Karpas-422 (cell line): ENCODE results near the gene MBD6. TPM values are rescaled to one million over a fixed set of nuclear protein-coding genes. Genes with fewer than 3 reads are reported as not detected.

ENCODE experiments used
- DNase-seq: peaks from one replicate; pipeline ENCODE4 v3.0.0-alpha.2; 2015
- H2AFZ ChIP-seq: fragments of 200-600 bp; sonication (generic); 2 replicates; pipeline ENCODE4 v1.6.1; 2014; ENCODE audit warnings: antibody characterized with exemption, low read length, mixed read lengths
- H3K27ac ChIP-seq: fragments of 200-600 bp; sonication (generic); 2 replicates; pipeline ENCODE4 v1.5.1; 2014; ENCODE audit warnings: mild to moderate bottlenecking, low read length, moderate library complexity
- H3K27me3 ChIP-seq: fragments of 200-600 bp; sonication (generic); 2 replicates; pipeline ENCODE4 v1.6.1; 2014; ENCODE audit warnings: low read length, mixed read lengths
- H3K36me3 ChIP-seq: fragments of 200-600 bp; sonication (generic); 2 replicates; pipeline ENCODE4 v1.6.1; 2014; ENCODE audit warnings: low read length, mixed read lengths; ENCODE audit not compliant: insufficient read depth
- H3K4me1 ChIP-seq: fragments of 200-600 bp; sonication (generic); 2 replicates; pipeline ENCODE4 v1.6.1; 2014; ENCODE audit warnings: mild to moderate bottlenecking, low read length, mixed read lengths
- H3K4me2 ChIP-seq: fragments of 200-600 bp; sonication (generic); 2 replicates; pipeline ENCODE4 v1.6.1; 2014; ENCODE audit warnings: low read length, low read depth, mild to moderate bottlenecking; ENCODE audit not compliant: poor library complexity, severe bottlenecking
- H3K4me3 ChIP-seq: fragments of 200-600 bp; sonication (generic); 2 replicates; pipeline ENCODE4 v1.5.1; 2014; ENCODE audit warnings: mild to moderate bottlenecking, antibody characterized with exemption, low read length, mixed read lengths
- H3K79me2 ChIP-seq: fragments of 200-600 bp; sonication (generic); 2 replicates; pipeline ENCODE4 v1.6.1; 2014; ENCODE audit warnings: mild to moderate bottlenecking, low read length, mixed read lengths
- H3K9ac ChIP-seq: fragments of 200-600 bp; sonication (generic); 2 replicates; pipeline ENCODE4 v1.6.0; 2014; ENCODE audit warnings: low read length
- H3K9me2 ChIP-seq: fragments of 200-600 bp; sonication (generic), shearing (Covaris generic); replicated peaks from 2 replicates; pipeline ENCODE4 v1.6.0; 2014; ENCODE audit warnings: mild to moderate bottlenecking, low read length, moderate library complexity; ENCODE audit not compliant: insufficient read depth
- H3K9me3 ChIP-seq: fragments of 300-700, 200-600 bp; sonication (generic); 2 replicates; pipeline ENCODE4 v1.6.1; 2014; ENCODE audit warnings: low read length, mixed read lengths
- H4K20me1 ChIP-seq: fragments of 200-600 bp; sonication (generic); 2 replicates; pipeline ENCODE4 v1.6.1; 2014; ENCODE audit warnings: mild to moderate bottlenecking, antibody characterized with exemption, low read length, low read depth; ENCODE audit not compliant: insufficient read depth
- total RNA-seq: library from RNA; depleted of rRNA; stranded (reverse); fragments of >200 nt; shearing (Covaris generic); gene quantifications from 2 replicates; pipeline ENCODE4 v1.2.3, GENCODE V29; 2014; ENCODE audit warnings: low replicate concordance

Gene MBD6
- total RNA-seq, 1 experiment from 2014 or later, result 23.5 TPM

- DNase-seq, result no peak
- H2AFZ ChIP-seq, result no peak overlapping the region
- peaks cover 25% of the 10 kb centered on the region for H3K36me3 ChIP-seq
- 0 out of 2 replicates have a peak overlapping the region, but pooled peaks have one; percentile 9 for H3K9ac ChIP-seq
- no peak overlapping the region for H3K4me3 ChIP-seq
- no peak overlapping the region for H3K4me2 ChIP-seq
- H3K9me2 ChIP-seq, result no peaks in the 10 kb centered on the region
- no peaks in the 10 kb centered on the region for H3K9me3 ChIP-seq
- no peaks in the 10 kb centered on the region for H3K27me3 ChIP-seq
- H3K79me2 ChIP-seq, result peaks cover 29% of the 10 kb centered on the region
- H4K20me1 ChIP-seq, result 0 out of 2 replicates have a peak, but pooled peaks cover 11% of the 10 kb centered on the region
- H3K27ac ChIP-seq, result no peak overlapping the region
- peaks cover 30% of the 10 kb centered on the region for H3K4me1 ChIP-seq
Observed at GRCh38 chr12:57526477-57527126, 4.0 kb downstream of the MBD6 start.

DNA sequence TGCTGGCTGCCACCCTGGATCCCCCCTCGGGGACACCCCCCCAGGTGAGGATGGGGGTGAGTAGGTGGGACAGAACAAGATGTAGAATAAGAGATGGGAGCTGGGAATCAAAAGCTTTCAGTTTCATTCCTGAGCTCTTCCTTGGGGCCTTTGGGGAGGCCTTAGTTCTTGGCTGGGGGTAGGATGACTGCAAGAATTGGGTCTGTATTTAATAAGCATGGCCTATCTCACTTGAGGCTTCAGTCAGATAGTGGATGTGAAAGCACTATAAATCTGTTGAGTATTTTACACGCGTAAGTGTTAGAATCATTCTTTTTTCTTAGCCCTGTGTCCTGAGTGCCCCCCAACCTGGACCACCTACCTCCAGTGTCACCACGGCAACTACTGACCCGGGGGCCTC, 4.6 kb downstream of the MBD6 start:
- Histone ChIP-seq H4K20me1 (0 out of 2 replicates have a peak, but pooled peaks cover 11% of the 10 kb centered on the region), H3K27ac (no peak overlapping the region), H3K79me2 (peaks cover 29% of the 10 kb centered on the region), H3K4me1 (peaks cover 24% of the 10 kb centered on the region), H3K9ac (0 out of 2 replicates have a peak overlapping the region, but pooled peaks have one; percentile 9), H3K27me3 (no peaks in the 10 kb centered on the region), H3K4me2 (no peak overlapping the region), H3K36me3 (peaks cover 25% of the 10 kb centered on the region), H3K9me3 (no peaks in the 10 kb centered on the region), H3K9me2 (no peaks in the 10 kb centered on the region), H2AFZ (no peak overlapping the region), H3K4me3 (no peak overlapping the region)
- DNase-seq, result no peak

GRCh38 chr12:57528176-57528575, 5.6 kb downstream of the MBD6 start:
- Histone ChIP-seq H2AFZ (no peak overlapping the region), H3K4me1 (peaks cover 23% of the 10 kb centered on the region), H3K79me2 (peaks cover 27% of the 10 kb centered on the region), H4K20me1 (0 out of 2 replicates have a peak, but pooled peaks cover 10% of the 10 kb centered on the region), H3K4me3 (no peak overlapping the region), H3K27ac (no peak overlapping the region), H3K27me3 (no peaks in the 10 kb centered on the region), H3K4me2 (no peak overlapping the region), H3K9ac (no peak overlapping the region), H3K9me3 (no peaks in the 10 kb centered on the region), H3K36me3 (peaks cover 25% of the 10 kb centered on the region), H3K9me2 (no peaks in the 10 kb centered on the region)
- no peak for DNase-seq

DNA sequence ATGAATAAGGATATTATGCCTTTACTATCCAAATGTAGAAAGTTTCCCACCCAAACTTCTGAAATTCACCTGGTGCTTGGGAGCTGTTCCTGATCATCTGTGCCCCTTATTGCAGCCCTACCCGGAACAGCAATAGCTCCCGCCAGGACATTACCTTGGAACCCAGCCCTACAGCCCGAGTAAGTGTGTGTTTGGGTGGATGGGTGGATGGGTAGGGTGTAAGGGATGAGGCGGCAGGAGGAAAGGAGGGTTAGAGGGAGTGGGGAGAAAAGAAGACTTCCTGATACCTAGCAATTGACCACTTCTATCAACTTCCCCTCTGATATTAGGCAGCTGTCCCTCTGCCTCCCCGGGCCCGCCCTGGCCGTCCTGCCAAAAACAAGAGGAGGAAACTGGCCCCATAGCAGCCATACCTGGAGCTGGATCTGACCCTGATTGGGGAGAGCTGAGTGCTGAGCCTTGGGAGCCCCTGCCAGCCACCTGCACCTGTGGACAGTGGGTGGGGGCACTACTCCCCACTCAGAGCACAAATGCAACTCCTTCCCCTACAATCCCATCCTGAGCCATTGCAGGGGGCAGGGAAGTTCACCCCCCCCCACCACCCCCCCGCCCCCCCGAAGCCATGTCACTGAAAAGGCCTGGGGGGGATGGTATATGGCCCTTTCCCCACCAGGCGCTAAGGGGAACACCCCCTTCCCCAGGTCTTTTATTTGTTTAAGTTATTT, 6.4 kb downstream of the MBD6 start:
- Histone ChIP-seq H3K9me2 (no peaks in the 10 kb centered on the region), H3K36me3 (peaks cover 27% of the 10 kb centered on the region), H3K9ac (no peak overlapping the region), H4K20me1 (0 out of 2 replicates have a peak, but pooled peaks cover 4% of the 10 kb centered on the region), H3K27ac (no peak overlapping the region), H3K4me1 (peaks cover 15% of the 10 kb centered on the region), H2AFZ (no peak overlapping the region), H3K27me3 (no peaks in the 10 kb centered on the region), H3K79me2 (peaks cover 19% of the 10 kb centered on the region), H3K4me3 (no peak overlapping the region), H3K4me2 (no peak overlapping the region), H3K9me3 (no peaks in the 10 kb centered on the region)
- no peak for DNase-seq

DNA sequence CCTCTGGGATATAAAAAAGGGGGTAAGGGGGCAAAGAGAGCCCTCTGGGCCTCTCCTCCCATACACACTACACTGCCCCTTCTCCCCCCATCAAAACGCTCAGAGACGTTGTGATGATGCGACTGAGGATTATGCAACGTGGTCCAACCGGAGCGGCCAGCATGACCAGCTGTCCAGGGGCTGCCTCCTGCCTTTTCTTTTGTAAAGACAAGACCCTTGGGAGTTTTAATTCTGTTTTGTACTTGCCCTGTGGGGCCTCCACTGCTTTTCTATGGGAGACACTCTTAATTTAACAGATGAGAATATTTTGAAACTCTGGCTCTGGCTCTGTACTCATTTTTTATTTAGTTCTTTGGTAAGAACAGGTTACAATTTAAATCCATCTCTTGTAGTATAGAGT, 7.2 kb downstream of the MBD6 start:
- Histone ChIP-seq H3K27ac (no peak overlapping the region), H3K27me3 (no peaks in the 10 kb centered on the region), H3K9me3 (no peaks in the 10 kb centered on the region), H3K9me2 (no peaks in the 10 kb centered on the region), H3K9ac (no peak overlapping the region), H3K4me1 (peaks cover 6% of the 10 kb centered on the region), H3K4me3 (no peak overlapping the region), H2AFZ (no peak overlapping the region), H3K4me2 (no peak overlapping the region), H3K79me2 (peaks cover 11% of the 10 kb centered on the region; the same call in 1 of the 2 replicates), H4K20me1 (no peaks in the 10 kb centered on the region), H3K36me3 (peaks cover 29% of the 10 kb centered on the region)
- DNase-seq, result no peak

DNA sequence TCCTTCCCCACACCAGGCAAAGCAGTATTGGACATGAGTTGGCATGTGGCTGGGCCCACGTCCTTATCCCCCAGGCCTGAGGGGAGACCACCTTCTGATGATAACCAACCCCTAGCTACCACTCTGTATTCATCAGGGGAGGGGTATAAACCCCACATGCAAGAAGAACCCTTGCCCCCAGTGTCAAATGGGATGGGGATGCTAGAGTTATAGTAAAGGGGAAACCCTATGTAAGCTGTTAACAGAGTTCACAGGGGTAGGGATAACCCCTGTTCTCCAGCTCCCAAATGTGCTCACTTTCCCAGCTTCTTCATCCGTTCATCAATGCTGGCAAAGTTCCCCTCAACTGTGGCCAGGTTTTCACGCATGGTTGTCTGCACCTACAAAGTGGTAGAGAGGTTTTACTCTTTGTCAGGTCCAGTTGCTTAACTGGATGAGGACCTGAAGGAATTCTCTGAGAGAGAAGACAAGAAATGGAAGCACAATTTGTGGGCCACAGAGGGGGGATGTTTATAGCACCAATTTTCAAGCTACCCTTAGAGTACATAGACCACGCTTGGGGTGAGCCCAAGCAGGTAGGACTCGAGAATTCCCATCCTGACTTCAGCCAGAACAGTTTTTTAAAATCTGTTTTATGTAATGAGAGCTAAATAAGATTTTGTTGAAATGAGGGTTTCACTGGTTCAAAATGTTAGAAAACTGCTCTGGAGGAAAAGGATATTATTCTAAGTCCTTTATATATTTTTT, 7.9 kb downstream of the MBD6 start:
- Histone ChIP-seq H4K20me1 (no peaks in the 10 kb centered on the region), H3K9ac (no peak overlapping the region), H3K4me1 (no peaks in the 10 kb centered on the region), H2AFZ (no peak overlapping the region), H3K36me3 (peaks cover 29% of the 10 kb centered on the region), H3K4me3 (no peak overlapping the region), H3K4me2 (no peak overlapping the region), H3K79me2 (0 out of 2 replicates have a peak, but pooled peaks cover 8% of the 10 kb centered on the region), H3K9me2 (no peaks in the 10 kb centered on the region), H3K9me3 (no peaks in the 10 kb centered on the region), H3K27ac (no peak overlapping the region), H3K27me3 (no peaks in the 10 kb centered on the region)
- no peak for DNase-seq

- no peak overlapping the region for H3K27ac ChIP-seq
- no peaks in the 10 kb centered on the region for H4K20me1 ChIP-seq
- no peak for DNase-seq
- 0 out of 2 replicates have a peak, but pooled peaks cover 8% of the 10 kb centered on the region for H3K79me2 ChIP-seq
- H2AFZ ChIP-seq, result no peak overlapping the region
- H3K4me3 ChIP-seq, result no peak overlapping the region
- H3K36me3 ChIP-seq, result peaks cover 29% of the 10 kb centered on the region
- H3K4me1 ChIP-seq, result no peaks in the 10 kb centered on the region
- H3K27me3 ChIP-seq, result no peaks in the 10 kb centered on the region
- H3K9me3 ChIP-seq, result no peaks in the 10 kb centered on the region
- no peaks in the 10 kb centered on the region for H3K9me2 ChIP-seq
- H3K4me2 ChIP-seq, result no peak overlapping the region
- H3K9ac ChIP-seq, result no peak overlapping the region
Observed at GRCh38 chr12:57531836-57532235, 9.2 kb downstream of the MBD6 start.

DNA sequence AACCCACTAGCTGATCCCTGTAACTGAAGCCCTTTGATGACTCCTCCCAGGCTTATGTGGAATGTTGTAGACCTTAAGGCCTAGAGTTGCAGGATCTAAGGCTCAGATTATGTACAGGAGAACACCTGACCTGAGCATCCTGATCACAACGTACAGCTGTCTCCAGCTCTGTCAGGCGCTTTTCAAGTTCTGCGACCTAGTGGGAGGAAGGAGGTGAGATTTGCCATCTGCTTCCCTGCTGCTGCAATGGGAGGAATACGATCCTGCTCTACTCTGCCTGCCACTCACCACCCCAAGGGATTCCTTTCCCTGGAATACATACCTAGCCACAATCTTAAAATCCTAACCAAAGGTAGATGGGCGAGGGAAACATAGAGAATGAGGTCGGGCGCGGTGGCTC, 10.5 kb downstream of the MBD6 start:
- DNase-seq, result no peak
- Histone ChIP-seq H3K4me3 (no peak overlapping the region), H3K4me2 (no peak overlapping the region), H3K36me3 (peaks cover 22% of the 10 kb centered on the region), H3K4me1 (no peaks in the 10 kb centered on the region), H3K79me2 (no peaks in the 10 kb centered on the region), H3K9me3 (no peaks in the 10 kb centered on the region), H4K20me1 (no peaks in the 10 kb centered on the region), H3K9me2 (no peaks in the 10 kb centered on the region), H3K9ac (no peak overlapping the region), H2AFZ (no peak overlapping the region), H3K27ac (no peak overlapping the region), H3K27me3 (no peaks in the 10 kb centered on the region)
